ENCODE data around the gene DDOST. TPM values are rescaled to one million over a fixed set of nuclear protein-coding genes. Genes with fewer than 3 reads are reported as not detected.

The DDOST gene
- total RNA-seq, 4 donors from 2014 or later = 72.4 to 146 (median 113) TPM

DNA sequence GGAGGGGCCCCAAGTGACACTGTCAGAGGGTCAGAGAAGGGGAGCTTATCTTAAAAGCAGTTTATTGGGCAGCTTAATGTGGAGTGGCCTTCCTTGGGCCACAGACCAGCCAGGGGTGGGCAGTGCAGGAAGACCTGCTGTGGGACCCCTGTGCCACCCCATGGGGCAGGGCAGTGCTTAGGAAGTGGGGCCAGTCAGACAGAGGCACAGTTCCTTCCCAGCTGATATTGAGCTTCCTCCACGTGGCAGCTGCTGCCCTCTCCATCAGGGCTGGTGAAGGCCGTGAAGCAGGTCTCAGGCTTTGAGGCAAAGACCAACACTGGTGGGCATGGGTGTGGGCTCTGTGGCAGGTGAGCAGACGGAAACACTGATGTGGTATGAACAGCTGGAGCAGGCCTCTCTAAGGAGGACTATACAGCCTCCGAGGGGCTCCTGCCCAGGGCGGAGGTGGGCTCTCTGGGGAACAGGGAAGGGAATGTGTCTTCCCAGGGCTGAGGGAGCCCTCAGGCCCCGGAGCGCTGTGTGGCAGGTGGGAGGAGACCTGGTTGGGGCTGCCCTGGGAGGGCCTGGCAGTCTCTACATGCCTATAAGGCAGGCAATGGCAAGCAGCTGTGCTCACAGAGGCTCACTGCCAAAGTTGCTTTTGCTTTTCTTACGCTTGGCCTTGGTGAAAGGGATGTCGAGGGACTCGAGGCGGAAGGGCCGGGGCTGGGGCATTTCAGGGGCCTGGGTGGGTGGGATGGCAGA lies 3.0 kb upstream of the DDOST start:
- WGBS, 2 donors = 54 to 58% methylated on average over 12 of the region's 12 CpGs
- DNase-seq (ENCODE audit: low spot score in 2 of 2) = no peak
- intact Hi-C loops (cut with DNase I; ENCODE audit: low total_unique reads) = no loop called here
- no peak overlapping the region for H3K4me3 ChIP-seq (ENCODE audit: low read depth, poor library complexity, severe bottlenecking)
- no peak for TF ChIP-seq POLR2A (IDR thresholded peaks at IDR 0.05)
- TF ChIP-seq, protein P1, sequence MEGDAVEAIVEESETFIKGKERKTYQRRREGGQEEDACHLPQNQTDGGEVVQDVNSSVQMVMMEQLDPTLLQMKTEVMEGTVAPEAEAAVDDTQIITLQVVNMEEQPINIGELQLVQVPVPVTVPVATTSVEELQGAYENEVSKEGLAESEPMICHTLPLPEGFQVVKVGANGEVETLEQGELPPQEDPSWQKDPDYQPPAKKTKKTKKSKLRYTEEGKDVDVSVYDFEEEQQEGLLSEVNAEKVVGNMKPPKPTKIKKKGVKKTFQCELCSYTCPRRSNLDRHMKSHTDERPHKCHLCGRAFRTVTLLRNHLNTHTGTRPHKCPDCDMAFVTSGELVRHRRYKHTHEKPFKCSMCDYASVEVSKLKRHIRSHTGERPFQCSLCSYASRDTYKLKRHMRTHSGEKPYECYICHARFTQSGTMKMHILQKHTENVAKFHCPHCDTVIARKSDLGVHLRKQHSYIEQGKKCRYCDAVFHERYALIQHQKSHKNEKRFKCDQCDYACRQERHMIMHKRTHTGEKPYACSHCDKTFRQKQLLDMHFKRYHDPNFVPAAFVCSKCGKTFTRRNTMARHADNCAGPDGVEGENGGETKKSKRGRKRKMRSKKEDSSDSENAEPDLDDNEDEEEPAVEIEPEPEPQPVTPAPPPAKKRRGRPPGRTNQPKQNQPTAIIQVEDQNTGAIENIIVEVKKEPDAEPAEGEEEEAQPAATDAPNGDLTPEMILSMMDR (IDR thresholded peaks at IDR 0.05) = no peak

DNA sequence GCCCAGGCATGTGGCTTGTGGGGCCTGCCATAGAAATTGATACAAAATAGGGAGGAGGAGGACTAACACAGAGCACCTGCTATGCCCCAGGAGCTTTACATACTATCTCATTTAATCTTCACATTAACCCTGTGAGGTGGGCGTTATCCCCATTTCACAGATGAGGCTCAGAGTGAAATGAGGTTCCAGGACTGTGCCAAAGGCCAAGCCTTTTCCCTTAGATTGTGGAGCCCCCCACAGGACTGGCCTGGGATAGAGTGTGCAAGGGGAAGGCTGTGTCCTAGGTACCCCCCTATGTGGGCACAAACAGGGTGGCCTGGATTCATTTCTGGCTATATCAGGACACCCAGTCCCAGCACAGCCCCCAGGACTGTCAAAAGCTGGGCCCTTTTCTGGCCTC lies 2.2 kb upstream of the DDOST start:
- TF ChIP-seq POLR2A (IDR thresholded peaks at IDR 0.05) = no peak
- TF ChIP-seq, protein P1 (IDR thresholded peaks at IDR 0.05) = no peak
- 74 to 83% methylated on average over 1 of the region's 1 CpG for WGBS, 2 donors
- no peak for DNase-seq (ENCODE audit: low spot score in 2 of 2)
- no peak overlapping the region for H3K4me3 ChIP-seq (ENCODE audit: low read depth, poor library complexity, severe bottlenecking)
- intact Hi-C loops (cut with DNase I; ENCODE audit: low total_unique reads) = no loop called here

DNA sequence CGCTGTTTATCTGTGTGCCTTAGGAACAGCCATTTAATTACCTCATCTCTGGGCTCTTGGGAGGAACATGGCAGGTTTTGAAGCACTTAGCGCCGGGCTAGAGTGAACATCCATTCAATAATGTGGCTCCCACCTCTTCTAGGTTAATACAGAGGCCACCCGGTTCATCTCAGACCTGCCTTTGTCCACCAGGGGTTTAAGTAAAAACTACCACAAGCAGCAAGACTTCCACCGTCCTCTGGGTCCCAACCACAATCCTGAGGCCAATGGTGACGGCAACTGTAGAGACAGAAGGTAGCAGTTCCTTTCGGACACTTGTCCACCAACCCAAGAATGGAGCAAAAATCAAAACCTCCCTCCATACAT lies 924 bp upstream of the DDOST start:
- DNase-seq (ENCODE audit: low spot score in 2 of 2) = no peak
- WGBS, 2 donors = 58 to 65% methylated on average over 7 of the region's 7 CpGs
- peak overlapping the region; percentile 50 for H3K4me3 ChIP-seq (ENCODE audit: low read depth, poor library complexity, severe bottlenecking)
- TF ChIP-seq, protein P1 (IDR thresholded peaks at IDR 0.05) = no peak
- intact Hi-C loops (cut with DNase I; ENCODE audit: low total_unique reads) = no loop called here

DNA sequence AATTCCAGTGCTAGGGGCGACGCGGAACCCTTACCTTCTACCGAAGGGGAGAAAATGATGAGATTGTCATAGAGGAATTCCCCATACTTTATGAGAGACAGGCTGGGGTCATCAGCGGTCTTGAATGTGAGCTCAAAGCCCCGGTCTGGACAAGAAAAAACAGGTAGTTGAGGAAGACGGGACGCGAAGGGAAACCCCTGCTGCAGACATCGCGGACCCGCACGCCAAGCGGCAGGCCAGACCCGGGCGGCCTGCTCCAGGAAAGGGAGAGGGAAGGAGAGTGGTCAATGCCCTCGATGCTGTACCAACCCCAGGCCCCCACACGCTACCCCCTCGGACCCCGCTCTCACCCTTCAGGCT lies 342 bp downstream of the DDOST start:
- intact Hi-C loops (cut with DNase I; ENCODE audit: low total_unique reads) = no loop called here
- WGBS, 2 donors = 0 to 1% methylated on average over 17 to 20 of the region's 20 CpGs

DNA sequence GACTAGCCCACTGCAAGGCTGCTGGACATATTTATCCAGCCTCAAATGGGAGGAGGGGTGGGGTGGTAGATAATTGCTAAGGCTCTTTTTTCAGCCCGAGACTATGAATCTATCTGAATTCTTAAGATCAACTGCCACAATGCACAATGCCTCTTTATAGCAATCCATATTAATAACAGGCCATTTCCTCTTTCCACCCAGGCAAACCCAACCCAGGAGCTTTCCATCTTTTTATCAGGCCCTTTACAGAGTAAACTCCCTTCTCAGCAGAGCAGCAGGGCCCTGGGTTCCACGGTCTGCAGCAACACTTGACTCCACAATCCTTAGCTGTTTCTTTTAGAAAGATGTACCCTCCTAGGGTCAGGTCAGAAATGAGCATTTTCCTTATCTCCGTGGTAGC lies 806 bp downstream of the DDOST start:
- peak overlapping the region; percentile 81 for H3K4me3 ChIP-seq (ENCODE audit: low read depth, poor library complexity, severe bottlenecking)
- no peak for DNase-seq (ENCODE audit: low spot score in 2 of 2)
- intact Hi-C loops (cut with DNase I; ENCODE audit: low total_unique reads) = no loop called here
- WGBS, 2 donors = 19 to 21% methylated on average over 3 of the region's 3 CpGs
- TF ChIP-seq, protein P1 (IDR thresholded peaks at IDR 0.05) = no peak
- TF ChIP-seq POLR2A (IDR thresholded peaks at IDR 0.05) = no peak

More for the DNA sequence above, 342 bp downstream of the DDOST start:
- TF ChIP-seq, protein P1 (IDR thresholded peaks at IDR 0.05) = no peak
- TF ChIP-seq POLR2A (IDR thresholded peaks at IDR 0.05) = no peak
- peak overlapping the region; percentile 81 for H3K4me3 ChIP-seq (ENCODE audit: low read depth, poor library complexity, severe bottlenecking)
- no peak for DNase-seq (ENCODE audit: low spot score in 2 of 2)
